DND-41 (cell line): ENCODE results near the gene TTLL13.
"Not testable (repeated sequence)": the region's sequence is repeated elsewhere in the genome, so short reads cannot be mapped to it uniquely, and the experiment has no call there.

Source experiments
- ATAC-seq: fragments of 200-7000 bp; cut with Tn5 transposase; 3 replicates; pipeline ENCODE4 v1.9.1; 2021; ENCODE audit warnings: low read depth; ENCODE audit not compliant: insufficient read depth
- DNase-seq: peaks from one replicate; pipeline ENCODE4 v3.0.0-alpha.2; 2020
- H2AFZ ChIP-seq: 2 replicates; pipeline ENCODE4 v1.6.0; 2012; ENCODE audit warnings: low read depth, low read length
- H3K27ac ChIP-seq: 2 replicates; pipeline ENCODE4 v1.5.1; 2012; ENCODE audit warnings: low read length, inconsistent platforms
- H3K27me3 ChIP-seq: fragments of 200-600 bp; sonication (generic); 2 replicates; pipeline ENCODE4 v1.6.0; 2012; ENCODE audit warnings: low read length, mild to moderate bottlenecking, inconsistent platforms; ENCODE audit not compliant: insufficient read depth, poor library complexity
- H3K36me3 ChIP-seq: 2 replicates; pipeline ENCODE4 v1.5.1; 2012; ENCODE audit warnings: low read length, inconsistent platforms; ENCODE audit not compliant: insufficient read depth
- H3K4me1 ChIP-seq: 2 replicates; pipeline ENCODE4 v1.5.1; 2012; ENCODE audit warnings: mild to moderate bottlenecking, low read length; ENCODE audit not compliant: insufficient read depth
- H3K4me2 ChIP-seq: 2 replicates; pipeline ENCODE4 v1.6.0; 2012; ENCODE audit warnings: mild to moderate bottlenecking, moderate library complexity, low read length, inconsistent platforms; ENCODE audit not compliant: insufficient read depth
- H3K4me3 ChIP-seq, 2 experiments: fragments of 200-600 bp in 1 of 2; shearing (Covaris generic) in 1 of 2; 2 replicates each; pipeline ENCODE4 v1.5.1; 2012 to 2016; ENCODE audit warnings: inconsistent platforms in 2 of 2, low read length in 2 of 2, mild to moderate bottlenecking in 2 of 2, low read depth in 1 of 2, moderate library complexity in 1 of 2
- H3K79me2 ChIP-seq: 2 replicates; pipeline ENCODE4 v1.6.0; 2012; ENCODE audit warnings: low read length, inconsistent platforms; ENCODE audit not compliant: insufficient read depth
- H3K9ac ChIP-seq: 2 replicates; pipeline ENCODE4 v1.6.0; 2012; ENCODE audit warnings: low read depth, mild to moderate bottlenecking, inconsistent platforms, low read length, moderate library complexity
- H3K9me3 ChIP-seq: 2 replicates; pipeline ENCODE4 v1.5.1; 2012; ENCODE audit warnings: low read length, moderate library complexity, mild to moderate bottlenecking, inconsistent platforms; ENCODE audit not compliant: insufficient read depth, severe bottlenecking
- H4K20me1 ChIP-seq: 2 replicates; pipeline ENCODE4 v1.6.0; 2012; ENCODE audit warnings: low read length; ENCODE audit not compliant: insufficient read depth
- CTCF ChIP-seq: IDR thresholded peaks from 2 replicates; pipeline ENCODE4 v1.5.1; 2012; ENCODE audit warnings: borderline replicate concordance, low read length, moderate library complexity, mild to moderate bottlenecking; ENCODE audit not compliant: poor library complexity, severe bottlenecking; ENCODE audit errors: extremely low read depth
- EZH2 ChIP-seq: IDR thresholded peaks from 3 replicates; pipeline ENCODE4 v1.6.1; 2012; ENCODE audit warnings: borderline replicate concordance, low read depth, mild to moderate bottlenecking, moderate library complexity, low read length, inconsistent platforms; ENCODE audit not compliant: severe bottlenecking

TTLL13 gene

GRCh38 chr15:90293040-90293810 lies 43.9 kb downstream of the TTLL13 start:
- H3K36me3 ChIP-seq, H3K79me2 ChIP-seq, H3K4me3 ChIP-seq, H3K27ac ChIP-seq, H3K9ac ChIP-seq, H3K4me2 ChIP-seq, H4K20me1 ChIP-seq, H3K4me1 ChIP-seq, H3K27me3 ChIP-seq, ATAC-seq, H3K9me3 ChIP-seq: not testable (repeated sequence)
- DNase-seq: peak; percentile 67
- TF ChIP-seq CTCF: peak; percentile 75
- peak overlapping the region; percentile 38; the same call in 1 of the 2 replicates for H2AFZ ChIP-seq

- no peaks in the 10 kb centered on the region for H3K27me3 ChIP-seq
- no peaks in the 10 kb centered on the region for H3K4me1 ChIP-seq
- H3K9me3 ChIP-seq: no peaks in the 10 kb centered on the region
- no peaks in the 10 kb centered on the region for H3K79me2 ChIP-seq
- no peak overlapping the region for H2AFZ ChIP-seq
- DNase-seq (no peak), ATAC-seq (no peak)
- no peak overlapping the region for H3K27ac ChIP-seq
- H3K36me3 ChIP-seq: no peaks in the 10 kb centered on the region
- TF ChIP-seq CTCF (no peak), EZH2 (no peak)
- H3K9ac ChIP-seq: no peak overlapping the region
- no peak overlapping the region for H3K4me3 ChIP-seq
- no peaks in the 10 kb centered on the region for H4K20me1 ChIP-seq
- H3K4me2 ChIP-seq: no peak overlapping the region
Observed at GRCh38 chr15:90294159-90294558, 44.8 kb downstream of the TTLL13 start.

- Histone ChIP-seq H3K4me2 (no peak overlapping the region), H3K27ac (no peak overlapping the region), H3K9ac (no peak overlapping the region), H3K4me3 (no peak overlapping the region), H3K36me3 (no peaks in the 10 kb centered on the region), H3K79me2 (no peaks in the 10 kb centered on the region), H4K20me1 (no peaks in the 10 kb centered on the region), H3K4me1 (no peaks in the 10 kb centered on the region), H3K27me3 (no peaks in the 10 kb centered on the region), H3K9me3 (no peaks in the 10 kb centered on the region), H2AFZ (no peak overlapping the region)
- no peak for ATAC-seq
- no peak for DNase-seq
- TF ChIP-seq CTCF (no peak), EZH2 (no peak)
Observed at GRCh38 chr15:90294601-90295269, 45.4 kb downstream of the TTLL13 start.
